HS-27A (cell line): ENCODE measurements around the gene MYOC.
"Not testable (repeated sequence)": the region's sequence is repeated elsewhere in the genome, so short reads cannot be mapped to it uniquely, and the experiment has no call there.

Source experiments
- DNase-seq: peaks from one replicate; pipeline ENCODE4 v3.0.0-alpha.2; 2012; ENCODE audit warnings: low read depth, missing footprints

The MYOC gene

DNA sequence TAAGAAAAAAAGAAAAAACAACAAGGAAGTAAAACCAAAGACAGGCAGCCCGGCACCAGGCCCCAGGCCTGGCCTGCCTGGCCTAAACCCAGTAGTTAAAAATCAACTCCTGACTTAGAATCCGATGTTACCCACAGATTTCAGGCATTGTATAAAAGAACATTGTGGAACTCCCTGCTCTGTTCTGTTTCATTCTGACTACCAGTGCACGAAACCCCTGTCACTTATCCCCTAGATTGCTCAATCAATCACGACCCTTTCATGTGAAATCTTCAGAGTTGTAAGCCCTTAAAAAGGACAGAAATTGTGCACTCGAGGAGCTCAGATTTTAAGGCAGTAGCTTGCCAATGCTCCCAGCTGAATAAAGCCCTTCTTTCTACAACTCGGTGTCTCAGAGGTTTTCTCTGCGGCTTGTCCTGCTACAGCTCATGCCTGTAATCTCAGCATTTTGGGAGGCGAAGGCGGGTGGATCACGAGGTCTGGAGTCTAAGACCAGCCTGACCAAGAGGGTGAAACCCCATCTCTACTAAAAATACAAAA lies 46.0 kb downstream of the MYOC start:
- DNase-seq: no peak

DNA sequence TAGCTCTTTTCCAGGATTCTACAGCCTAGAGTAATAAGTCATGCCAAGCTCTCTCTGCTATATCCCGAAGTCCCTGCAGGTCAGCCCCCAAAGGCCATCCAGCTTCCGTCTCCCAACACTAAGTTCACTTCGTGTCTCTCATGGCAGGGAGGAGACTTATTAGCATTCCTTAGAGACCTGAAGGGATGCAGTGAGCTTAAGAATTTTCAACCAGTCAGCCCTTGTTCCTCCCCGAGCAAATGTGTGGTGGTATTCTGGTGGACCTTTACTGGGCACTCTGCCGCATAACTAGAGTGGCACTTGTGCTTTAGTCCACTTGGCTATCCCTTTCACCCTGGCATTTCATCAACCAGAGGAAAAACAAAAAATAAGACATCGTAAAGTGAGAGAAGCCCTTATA lies 49.4 kb downstream of the MYOC start:
- DNase-seq: not testable (repeated sequence)

DNA sequence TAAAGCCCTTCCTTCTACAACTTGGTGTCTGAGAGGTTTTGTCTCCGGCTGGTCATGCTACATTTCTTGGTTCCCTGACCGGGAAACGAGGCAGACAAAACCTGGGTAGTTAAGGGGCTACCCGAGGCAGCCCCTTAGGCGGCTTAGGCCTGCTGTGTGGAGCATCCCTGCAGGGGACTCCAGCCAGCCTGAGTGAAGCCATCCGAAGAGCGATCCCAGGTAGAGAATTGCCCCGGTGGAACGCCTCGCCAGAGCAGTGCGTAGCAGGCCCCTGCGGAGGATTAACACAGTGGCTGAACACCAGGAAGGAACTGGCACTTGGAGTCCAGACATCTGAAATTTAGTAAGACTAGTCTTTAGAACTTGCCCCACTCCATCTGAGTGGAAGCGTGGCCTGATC lies 51.6 kb downstream of the MYOC start:
- DNase-seq: no peak

DNA sequence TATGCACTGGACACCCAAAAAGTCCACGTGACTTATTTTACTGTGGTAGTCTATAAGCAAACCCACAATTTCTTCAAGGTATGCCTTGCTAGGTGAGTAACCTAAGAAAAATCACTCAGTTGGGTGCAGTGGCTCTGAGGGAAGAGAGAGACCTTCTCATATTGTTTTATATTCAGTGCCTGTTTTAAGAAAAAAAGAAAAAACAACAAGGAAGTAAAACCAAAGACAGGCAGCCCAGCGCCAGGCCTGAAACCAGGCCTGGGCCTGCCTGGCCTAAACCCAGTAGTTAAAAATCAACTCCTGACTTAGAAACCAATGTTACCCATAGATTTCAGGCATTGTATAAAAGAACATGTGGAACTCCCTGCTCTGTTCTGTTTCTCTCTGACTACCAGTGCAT lies 52.2 kb downstream of the MYOC start:
- not testable (repeated sequence) for DNase-seq

DNA sequence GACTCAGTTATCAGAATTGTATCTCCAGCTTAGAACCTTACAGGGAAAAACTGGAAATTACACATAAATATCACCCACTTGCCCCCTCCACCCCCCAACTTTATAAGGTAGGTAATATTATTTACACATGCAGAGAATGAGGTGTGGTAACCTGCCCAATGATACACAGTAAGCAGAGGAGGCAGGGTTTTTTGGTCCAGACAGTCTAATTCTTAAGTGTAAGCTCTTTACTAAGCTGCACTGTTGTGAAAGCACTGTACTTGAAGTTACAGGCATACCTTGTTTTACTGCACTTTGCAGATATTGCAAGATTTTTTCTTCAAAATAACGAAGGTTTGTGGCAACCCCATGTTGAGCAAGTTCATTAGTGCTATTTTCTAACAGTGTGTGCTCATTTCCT lies 55.3 kb downstream of the MYOC start:
- DNase-seq: no peak

DNA sequence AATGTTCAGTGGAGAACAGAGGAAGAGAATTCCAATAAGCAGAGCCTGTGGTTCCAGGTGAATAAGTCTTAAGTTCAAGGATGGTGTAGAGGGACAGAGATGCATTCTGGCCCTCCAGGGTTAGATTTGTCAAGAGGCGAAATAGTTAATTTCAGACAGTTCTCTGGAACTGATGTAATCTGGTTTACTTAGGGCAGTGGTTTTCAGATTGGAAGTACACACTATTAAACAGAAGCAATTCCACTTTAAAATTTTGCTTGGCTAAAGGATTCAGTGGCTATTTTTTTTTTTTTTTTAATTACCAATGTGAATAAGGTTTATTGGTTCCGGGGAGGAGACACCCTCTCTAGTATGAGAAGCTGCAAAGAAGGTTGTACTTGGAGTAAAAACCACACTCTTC lies 55.8 kb downstream of the MYOC start:
- no peak for DNase-seq

DNA sequence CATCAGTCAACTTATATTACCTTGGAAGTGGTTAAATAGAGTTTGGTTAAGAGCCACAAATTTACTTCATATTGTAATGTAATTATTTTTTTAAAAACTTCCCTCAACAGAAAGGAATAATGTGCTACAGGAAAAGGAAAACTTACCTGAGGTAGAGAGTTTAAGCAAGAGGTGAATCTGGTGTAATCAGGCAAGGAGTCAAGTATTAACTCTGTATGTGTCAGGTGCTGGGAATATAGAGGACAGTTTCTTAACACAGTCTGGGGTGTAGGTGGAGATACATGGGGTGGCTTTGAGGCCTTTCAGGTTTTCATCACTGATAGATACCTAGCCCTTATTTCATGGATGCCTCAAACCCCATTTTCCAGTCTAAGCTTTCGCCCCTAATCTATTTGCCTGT lies 56.4 kb downstream of the MYOC start:
- DNase-seq: no peak

DNA sequence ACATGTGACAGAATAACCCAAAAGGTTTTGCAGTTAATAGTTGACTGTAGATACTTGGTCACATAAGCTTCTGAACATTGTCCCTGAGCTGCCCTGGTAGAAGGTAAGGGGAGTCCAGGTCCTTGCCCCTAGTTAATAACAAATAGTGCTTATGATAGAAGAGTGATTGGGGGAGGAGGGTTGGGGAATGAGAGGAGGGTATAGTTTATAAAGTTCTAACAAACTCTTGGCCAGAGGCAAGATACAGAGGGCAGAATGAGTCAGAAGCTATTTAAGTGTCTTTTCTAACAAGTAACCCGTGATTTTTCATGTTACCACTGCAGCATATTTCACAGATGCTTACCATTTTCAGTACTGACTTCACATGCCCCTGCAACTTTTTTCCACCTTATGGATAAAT lies 57.2 kb downstream of the MYOC start:
- DNase-seq: no peak

DNA sequence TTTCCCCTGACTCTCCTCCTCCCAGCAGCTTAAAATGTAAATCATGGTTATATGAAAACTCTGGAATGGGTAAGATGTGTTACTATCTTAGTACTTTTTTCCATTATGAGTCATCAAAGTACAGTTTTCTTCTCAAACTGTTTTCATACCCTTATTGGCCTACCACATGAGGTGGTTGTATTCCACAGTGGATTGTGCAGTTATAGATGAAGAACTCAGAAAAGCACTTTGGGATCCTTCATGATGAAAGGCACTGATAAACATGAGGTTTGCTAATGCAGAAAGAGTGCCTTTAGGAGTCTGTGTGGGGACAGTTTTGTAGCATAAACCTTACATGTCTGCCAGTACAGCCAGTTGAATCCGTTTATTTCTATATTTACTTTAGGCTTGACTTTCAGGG lies 62.5 kb downstream of the MYOC start:
- no peak for DNase-seq

DNA sequence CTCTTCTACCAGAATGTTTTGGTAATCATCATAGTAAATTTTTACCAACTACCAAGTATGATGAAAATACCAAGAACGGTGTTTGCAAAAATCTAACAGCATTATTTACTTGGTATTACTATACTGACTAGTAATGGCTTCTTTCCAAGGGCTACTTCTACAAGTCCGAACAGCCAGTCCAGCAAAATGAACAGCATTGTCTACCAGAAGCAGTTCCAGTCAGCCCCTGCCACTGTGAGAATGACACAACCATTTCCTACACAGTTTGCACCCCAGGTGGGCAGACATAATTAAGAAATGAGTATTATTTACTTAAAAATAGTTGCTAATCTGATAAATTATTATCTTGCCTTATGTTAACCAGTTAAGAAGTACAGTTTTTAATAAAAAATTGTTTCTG lies 64.3 kb downstream of the MYOC start:
- DNase-seq: no peak

DNA sequence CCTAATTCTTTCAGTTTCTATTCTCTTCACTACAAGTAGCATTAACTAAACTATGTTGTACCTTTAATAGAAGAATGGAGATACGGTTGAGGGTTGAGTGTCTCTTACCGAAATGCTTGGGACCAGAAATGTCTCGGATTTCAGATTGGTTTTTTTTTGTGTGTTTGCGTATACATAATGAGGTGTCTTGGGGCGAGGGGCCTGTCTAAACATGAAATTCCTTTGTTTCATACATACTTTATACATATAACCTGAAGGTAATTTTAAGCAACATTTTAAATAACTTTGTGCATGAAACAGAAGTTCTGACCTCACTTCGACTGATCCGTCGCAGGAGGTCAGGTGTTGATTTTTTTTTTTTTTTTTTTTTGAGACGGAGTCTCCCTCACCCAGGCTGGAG lies 66.8 kb downstream of the MYOC start:
- no peak for DNase-seq
